DMS153 (cell line): Measurements from ENCODE around the gene M1AP.

Experiments
- DNase-seq: peaks from one replicate; lab custom pipeline; 2025; lab: John Stamatoyannopoulos, UW

M1AP gene

GRCh38 chr2:74648009-74648443 is at the start of gene M1AP:
Gene M1AP (minus strand): TSS chr2:74648330. CDS start chr2:74640275, 8,055 bp downstream.
- DNase-seq = no peak

- no peak for DNase-seq
Observed at GRCh38 chr2:74696829-74697228, 48.7 kb upstream of the M1AP start.

- DNase-seq = peak; percentile 22
Observed at GRCh38 chr2:74695663-74696062, 47.5 kb upstream of the M1AP start.

GRCh38 chr2:74694281-74694680 is 46.2 kb upstream of the M1AP start:
- DNase-seq = no peak

GRCh38 chr2:74693668-74694067 is 45.5 kb upstream of the M1AP start:
- DNase-seq = no peak

- DNase-seq = no peak
Observed at GRCh38 chr2:74693213-74693612, 45.1 kb upstream of the M1AP start.

GRCh38 chr2:74691929-74692328 is 43.8 kb upstream of the M1AP start:
- no peak for DNase-seq

GRCh38 chr2:74690571-74690970 is 42.4 kb upstream of the M1AP start:
- peak; percentile 21 for DNase-seq

GRCh38 chr2:74689671-74690070 is 41.5 kb upstream of the M1AP start:
- no peak for DNase-seq

- DNase-seq = no peak
Observed at GRCh38 chr2:74688881-74689280, 40.8 kb upstream of the M1AP start.

- DNase-seq = no peak
Observed at GRCh38 chr2:74685408-74685807, 37.3 kb upstream of the M1AP start.

- no peak for DNase-seq
Observed at GRCh38 chr2:74682501-74682900, 34.4 kb upstream of the M1AP start.

- DNase-seq = no peak
Observed at GRCh38 chr2:74679615-74680014, 31.5 kb upstream of the M1AP start.

- no peak for DNase-seq
Observed at GRCh38 chr2:74676331-74676730, 28.2 kb upstream of the M1AP start.

- no peak for DNase-seq
Observed at GRCh38 chr2:74675090-74675489, 27.0 kb upstream of the M1AP start.

- DNase-seq = no peak
Observed at GRCh38 chr2:74673826-74674528, 25.8 kb upstream of the M1AP start.

- DNase-seq = no peak
Observed at GRCh38 chr2:74671479-74671878, 23.3 kb upstream of the M1AP start.

GRCh38 chr2:74670263-74670662 is 22.1 kb upstream of the M1AP start:
- DNase-seq = no peak

- no peak for DNase-seq
Observed at GRCh38 chr2:74668087-74668486, 20.0 kb upstream of the M1AP start.

- DNase-seq = no peak
Observed at GRCh38 chr2:74659462-74659861, 11.3 kb upstream of the M1AP start.

- no peak for DNase-seq
Observed at GRCh38 chr2:74658516-74658915, 10.4 kb upstream of the M1AP start.

- no peak for DNase-seq
Observed at GRCh38 chr2:74655579-74655978, 7.4 kb upstream of the M1AP start.

- peak; percentile 96 for DNase-seq
Observed at GRCh38 chr2:74653985-74654882, 6.1 kb upstream of the M1AP start, which contains the start of gene SEMA4F. Gene SEMA4F (plus strand): TSS chr2:74654247. CDS start chr2:74654377, 130 bp downstream.
